IPS-18c (cell line): ENCODE measurements around the gene TNIK.
"Not testable (repeated sequence)": the region's sequence is repeated elsewhere in the genome, so short reads cannot be mapped to it uniquely, and the experiment has no call there.

Experiments used
- H3K4me3 ChIP-seq: 2 replicates; pipeline ENCODE4 v1.7.0; 2013; ENCODE audit warnings: low read depth, mild to moderate bottlenecking, low read length, moderate library complexity; ENCODE audit not compliant: insufficient read depth
- H3K9me3 ChIP-seq: one replicate; pipeline ENCODE4 v1.6.1; 2013; ENCODE audit warnings: mild to moderate bottlenecking, low read length, moderate library complexity; ENCODE audit not compliant: control insufficient read depth, insufficient read depth

TNIK gene

DNA sequence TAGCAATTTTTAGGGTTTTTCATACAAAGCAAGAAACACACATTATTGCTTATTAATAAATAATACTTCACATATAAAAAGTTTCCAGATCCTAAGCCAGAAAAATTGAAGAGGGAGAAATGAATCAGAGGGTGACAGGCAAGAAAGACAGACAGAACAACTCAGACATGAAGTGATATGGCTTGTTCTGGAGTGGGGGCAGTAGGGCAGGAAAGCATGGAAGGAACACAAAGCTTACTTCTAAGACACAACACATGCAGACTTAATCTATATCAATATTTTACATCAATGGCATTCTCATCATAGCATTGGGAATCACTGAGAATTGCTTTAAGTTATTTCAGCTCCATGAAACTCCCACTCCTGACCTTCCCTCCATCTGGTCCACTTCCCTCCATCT lies 24.4 kb downstream of the TNIK start:
- Histone ChIP-seq H3K9me3 (no peaks in the 10 kb centered on the region), H3K4me3 (no peak overlapping the region)

DNA sequence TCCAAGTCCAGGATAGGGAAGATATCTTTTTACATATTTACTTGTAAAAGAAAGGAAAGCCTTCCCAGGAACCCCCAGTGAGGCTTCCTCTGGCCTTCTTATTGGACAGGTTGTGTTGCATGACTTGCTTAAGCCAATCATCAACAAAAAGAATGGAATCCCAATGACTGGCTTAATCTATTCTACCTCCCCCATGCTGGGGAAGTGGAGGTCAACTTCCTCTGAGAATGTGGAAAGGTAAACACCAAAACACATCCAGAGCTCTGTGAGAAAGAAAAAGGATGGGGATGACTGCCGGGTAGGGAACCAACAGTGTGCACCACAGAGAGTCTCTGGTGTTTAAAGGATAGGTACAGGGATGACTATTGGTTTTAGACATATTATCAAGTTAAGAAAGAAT lies 25.1 kb downstream of the TNIK start:
- H3K4me3 ChIP-seq: no peak overlapping the region
- no peaks in the 10 kb centered on the region for H3K9me3 ChIP-seq

DNA sequence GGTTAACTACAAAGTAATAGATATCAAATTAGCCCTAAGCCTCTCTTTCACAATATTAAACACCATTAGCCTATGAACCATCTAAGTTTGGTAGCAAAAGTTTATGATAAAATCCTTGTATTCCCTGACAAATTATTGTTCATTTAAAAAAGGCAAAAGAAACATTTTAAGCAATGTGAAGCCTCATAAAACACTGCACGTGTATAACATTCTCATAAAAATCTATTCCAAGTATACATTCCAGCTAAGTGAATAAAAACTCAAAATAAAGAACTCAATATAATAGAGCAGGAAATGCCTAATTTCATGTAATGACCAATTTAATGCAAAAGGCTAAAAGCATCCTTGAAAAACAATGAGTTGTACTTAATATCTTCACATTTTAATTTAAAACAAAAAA lies 27.7 kb downstream of the TNIK start:
- Histone ChIP-seq H3K4me3 (no peak overlapping the region), H3K9me3 (no peaks in the 10 kb centered on the region)

DNA sequence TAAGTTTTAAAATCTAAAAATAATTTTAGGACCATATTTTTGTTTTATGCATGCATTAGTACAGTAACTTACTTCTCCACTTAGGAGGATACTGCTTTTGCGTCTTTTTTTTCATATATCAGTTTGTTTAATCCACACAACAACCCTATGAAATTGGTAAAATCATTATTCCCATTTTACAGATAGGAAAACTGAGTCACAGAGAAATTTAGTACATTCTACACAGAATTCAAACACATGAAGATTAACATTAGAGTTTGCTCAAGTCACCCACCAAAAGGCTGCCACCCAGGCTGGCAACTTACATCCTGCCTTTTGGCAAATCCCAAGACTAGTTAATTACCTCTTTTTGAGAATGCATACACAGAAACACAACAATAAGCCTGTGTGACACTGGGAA lies 28.7 kb downstream of the TNIK start:
- H3K4me3 ChIP-seq: no peak overlapping the region
- no peaks in the 10 kb centered on the region for H3K9me3 ChIP-seq

DNA sequence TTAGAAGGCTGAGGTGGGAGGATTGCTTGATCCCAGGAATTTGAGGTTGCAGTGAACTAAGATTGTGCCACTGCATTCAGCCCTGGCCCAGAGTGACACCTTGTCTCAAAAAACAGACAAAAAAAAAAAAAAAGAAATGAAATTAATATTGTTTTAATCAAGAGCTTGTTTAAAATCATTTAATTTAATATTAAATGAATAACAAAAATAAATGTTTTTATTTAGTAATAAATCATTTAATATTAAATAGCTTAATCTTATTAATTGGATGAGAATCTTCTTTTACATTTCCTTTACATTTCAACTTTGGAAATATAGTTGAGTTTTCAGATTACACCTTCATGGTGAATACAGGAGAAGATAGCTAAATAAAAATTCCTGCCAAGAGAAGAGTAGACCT lies 29.7 kb downstream of the TNIK start:
- H3K9me3 ChIP-seq: no peaks in the 10 kb centered on the region
- no peak overlapping the region for H3K4me3 ChIP-seq

DNA sequence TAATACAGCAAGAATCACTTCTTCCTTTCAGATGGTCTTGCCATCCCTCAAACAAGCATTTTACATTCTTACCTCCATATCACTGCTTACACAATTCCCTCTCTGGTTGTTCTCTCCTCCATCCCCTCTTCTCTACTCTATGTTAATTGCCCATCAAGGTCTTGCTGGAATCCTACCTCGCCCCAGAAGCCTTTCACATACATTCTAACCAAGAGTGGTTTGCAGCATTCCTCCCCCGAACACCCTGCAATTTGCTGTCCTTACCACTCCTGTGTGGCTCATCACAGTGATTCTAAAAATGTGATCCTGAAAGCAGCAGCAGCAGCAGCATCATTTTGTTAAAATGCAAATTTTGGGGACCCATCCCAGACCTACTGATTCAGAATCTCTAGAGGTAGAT lies 30.6 kb downstream of the TNIK start:
- H3K4me3 ChIP-seq: no peak overlapping the region
- no peaks in the 10 kb centered on the region for H3K9me3 ChIP-seq

DNA sequence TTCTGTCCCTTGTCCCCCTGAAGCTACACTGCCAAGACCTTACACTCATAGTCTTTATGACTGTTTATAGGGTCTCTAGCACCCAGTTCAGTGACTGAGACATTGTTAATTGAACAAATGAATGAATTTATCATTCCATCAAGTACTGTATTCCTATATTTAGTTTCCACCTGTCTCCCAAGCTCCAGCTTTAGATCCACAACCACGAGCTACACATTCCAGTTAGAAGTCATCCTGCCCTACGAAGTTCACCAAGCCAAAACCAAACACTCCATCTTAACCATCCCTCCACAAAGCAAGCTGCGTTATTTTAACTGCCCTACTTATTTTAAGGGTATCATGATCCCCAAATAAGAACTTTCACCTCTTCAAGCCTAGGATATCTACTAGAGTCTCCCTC lies 31.3 kb downstream of the TNIK start:
- H3K9me3 ChIP-seq: no peaks in the 10 kb centered on the region

DNA sequence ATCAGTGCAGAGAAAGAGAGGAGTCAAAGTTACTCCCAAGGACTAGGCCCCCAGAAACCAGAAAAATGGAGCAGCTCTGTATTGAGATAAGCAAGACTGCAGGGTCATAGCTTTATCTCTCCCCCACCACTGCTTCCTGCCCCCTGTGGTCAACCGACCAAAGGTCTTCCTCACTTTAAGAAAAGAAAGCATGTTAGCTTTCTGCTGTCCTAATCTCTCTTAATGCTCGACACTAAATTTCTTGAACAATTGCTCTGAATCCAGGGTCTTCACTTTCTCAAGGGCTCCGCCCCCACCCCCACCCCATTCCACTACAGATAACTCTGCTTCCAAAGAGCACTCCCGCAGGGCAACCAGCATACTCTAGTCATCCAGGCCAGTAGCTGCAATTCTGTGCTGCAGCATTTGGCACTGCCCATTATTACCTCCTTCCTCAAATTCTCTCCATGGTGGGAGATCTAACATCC lies 31.9 kb downstream of the TNIK start:
- H3K4me3 ChIP-seq: no peak overlapping the region
- no peaks in the 10 kb centered on the region for H3K9me3 ChIP-seq

More for the DNA sequence above, 31.3 kb downstream of the TNIK start:
- no peak overlapping the region for H3K4me3 ChIP-seq

DNA sequence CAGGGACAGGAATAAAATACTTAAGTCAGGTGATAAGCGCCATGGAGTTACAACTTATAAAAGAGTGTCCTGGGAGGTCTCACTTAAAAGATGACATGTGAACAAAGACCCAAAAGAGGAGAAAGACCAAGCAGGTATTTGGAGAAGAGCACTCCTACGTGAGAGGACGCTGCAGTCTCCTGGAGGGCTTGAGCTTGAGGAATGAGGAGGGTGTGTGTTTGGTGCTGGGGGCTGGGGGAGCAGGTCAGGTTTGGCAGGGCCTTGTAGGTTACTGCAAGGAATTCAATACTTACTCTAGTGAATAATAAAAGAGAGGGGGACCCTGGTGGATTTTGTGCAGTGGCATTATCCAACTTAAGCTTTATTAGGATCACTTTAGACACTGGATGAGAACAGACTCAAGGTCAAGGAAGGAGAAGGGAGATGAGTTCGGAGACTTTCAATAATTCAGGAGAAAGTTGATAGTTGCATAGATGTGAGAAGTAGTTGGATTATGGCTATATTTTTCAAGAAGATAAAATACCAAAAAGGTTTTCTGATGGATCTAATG lies 32.4 kb downstream of the TNIK start:
- no peaks in the 10 kb centered on the region for H3K9me3 ChIP-seq
- H3K4me3 ChIP-seq: no peak overlapping the region

DNA sequence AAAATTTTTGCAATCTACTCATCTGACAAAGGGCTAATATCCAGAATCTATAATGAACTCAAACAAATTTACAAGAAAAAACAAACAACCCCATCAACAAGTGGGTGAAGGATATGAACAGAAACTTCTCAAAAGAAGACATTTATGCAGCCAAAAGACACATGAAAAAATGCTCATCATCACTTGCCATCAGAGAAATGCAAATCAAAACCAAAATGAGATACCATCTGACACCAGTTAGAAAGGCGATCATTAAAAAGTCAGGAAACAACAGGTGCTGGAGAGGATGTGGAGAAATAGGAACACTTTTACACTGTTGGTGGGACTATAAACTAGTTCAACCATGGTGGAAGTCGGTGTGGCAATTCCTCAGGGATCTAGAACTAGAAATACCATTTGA lies 36.1 kb downstream of the TNIK start:
- not testable (repeated sequence) for H3K9me3 ChIP-seq, H3K4me3 ChIP-seq

DNA sequence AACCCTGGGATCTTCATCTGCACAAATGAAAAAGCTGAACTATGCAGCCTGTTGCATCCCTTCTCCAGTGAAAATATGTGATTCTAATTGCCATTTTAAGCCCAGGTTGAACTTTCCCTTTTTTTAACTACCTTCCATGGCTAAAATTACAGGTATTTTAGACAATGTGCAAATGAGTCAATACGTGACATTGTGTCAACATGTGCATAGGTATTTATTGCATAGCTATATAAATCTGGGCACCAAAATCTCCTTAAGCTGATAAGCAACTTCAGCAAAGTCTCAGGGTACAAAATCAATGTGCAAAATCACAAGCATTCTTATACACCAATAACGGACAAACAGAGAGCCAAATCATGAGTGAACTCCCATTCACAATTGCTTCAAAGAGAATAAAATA lies 37.4 kb downstream of the TNIK start:
- not testable (repeated sequence) for H3K9me3 ChIP-seq, H3K4me3 ChIP-seq

DNA sequence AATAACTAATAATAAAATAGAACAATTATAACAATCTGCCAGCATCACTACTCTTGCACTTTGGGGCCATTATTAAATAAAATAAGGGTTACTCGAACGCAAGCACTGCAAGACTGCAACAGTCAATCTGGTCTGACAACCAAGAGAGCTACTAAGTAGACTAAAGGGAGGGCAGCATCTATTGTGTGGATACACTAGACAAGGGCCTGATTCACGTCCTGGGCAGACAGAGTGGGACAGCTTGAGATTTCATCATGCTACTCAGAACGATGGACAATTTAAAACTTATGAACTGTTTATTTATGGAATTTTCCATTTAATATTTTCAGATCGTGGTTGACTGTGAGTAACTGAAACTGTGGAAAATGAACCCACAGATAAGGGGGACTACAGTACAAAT lies 39.5 kb downstream of the TNIK start:
- Histone ChIP-seq H3K4me3 (no peak overlapping the region), H3K9me3 (no peaks in the 10 kb centered on the region)

DNA sequence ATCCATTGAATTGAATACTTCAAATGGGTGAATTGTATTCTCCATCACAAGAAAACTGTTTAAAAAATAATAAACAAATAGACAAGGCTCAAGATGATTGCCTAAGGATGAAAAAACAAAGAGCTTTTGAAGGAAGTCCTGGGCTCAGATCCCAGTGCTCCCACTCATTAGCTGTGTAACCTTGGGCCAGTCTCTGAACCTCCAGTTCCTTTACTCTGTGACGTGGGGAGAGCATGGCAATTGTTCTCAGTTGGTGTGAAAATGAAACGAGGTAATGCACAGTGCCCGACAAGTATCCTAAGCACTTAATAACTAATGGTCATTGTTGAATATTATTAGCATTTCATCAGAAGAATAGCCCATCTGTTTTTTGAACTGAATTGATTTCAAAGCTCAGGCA lies 40.7 kb downstream of the TNIK start:
- H3K9me3 ChIP-seq: no peaks in the 10 kb centered on the region
- H3K4me3 ChIP-seq: no peak overlapping the region

DNA sequence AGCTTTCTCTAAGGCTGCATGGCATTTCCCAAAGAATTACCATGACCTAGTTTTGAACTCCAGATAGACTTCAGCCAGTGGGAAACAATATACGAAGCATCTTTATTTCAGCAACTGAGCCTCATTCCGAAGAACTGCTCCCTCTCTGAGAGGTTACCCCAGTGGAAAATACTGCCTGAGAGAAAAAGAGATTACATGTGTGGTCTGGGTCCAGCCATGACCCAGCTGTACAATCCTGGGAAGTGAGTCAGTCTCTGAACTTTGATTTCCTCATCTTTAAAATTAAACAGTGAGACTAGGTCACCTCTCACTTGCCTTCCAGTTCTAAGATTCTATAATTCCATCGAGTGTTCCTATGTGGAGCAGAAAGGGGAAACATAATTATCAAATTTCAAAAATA lies 42.4 kb downstream of the TNIK start:
- Histone ChIP-seq H3K9me3 (no peaks in the 10 kb centered on the region), H3K4me3 (no peak overlapping the region)

DNA sequence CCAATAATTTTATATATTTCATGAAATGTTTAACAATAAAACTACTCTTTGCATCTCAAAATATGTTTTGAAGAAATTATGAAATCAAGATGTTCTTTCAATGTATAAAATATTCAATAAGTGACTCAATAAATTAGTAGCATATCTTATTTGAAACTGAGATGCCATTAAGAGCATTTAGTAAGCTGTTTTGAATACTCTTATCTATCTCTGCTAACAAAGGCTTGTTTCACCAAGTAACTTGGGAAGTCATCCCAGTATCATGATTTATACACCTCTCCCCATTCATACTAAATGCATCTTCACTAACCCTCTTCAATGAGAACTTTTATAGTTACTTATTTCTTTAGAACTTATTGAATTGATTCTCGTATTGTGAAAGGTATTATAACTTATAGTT lies 43.1 kb downstream of the TNIK start:
- H3K9me3 ChIP-seq: no peaks in the 10 kb centered on the region
- H3K4me3 ChIP-seq: no peak overlapping the region

DNA sequence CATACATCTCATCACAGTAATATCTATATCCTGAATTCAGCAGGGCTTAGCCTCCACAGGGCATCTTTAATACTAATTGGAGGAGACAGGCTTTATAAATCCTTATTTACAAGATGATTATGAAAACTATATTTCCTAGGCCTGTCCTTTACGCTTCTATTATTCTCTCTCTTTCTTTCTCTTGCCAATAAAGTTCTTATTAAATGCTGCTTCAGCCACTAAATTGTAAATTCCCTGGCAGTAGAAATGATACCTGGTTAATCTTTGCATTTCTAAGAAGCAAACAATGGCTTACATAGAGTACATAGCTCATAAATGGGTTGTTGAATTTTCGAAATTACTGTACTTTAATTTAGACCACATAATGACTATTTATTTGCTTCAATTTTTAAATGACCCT lies 43.5 kb downstream of the TNIK start:
- no peaks in the 10 kb centered on the region for H3K9me3 ChIP-seq

DNA sequence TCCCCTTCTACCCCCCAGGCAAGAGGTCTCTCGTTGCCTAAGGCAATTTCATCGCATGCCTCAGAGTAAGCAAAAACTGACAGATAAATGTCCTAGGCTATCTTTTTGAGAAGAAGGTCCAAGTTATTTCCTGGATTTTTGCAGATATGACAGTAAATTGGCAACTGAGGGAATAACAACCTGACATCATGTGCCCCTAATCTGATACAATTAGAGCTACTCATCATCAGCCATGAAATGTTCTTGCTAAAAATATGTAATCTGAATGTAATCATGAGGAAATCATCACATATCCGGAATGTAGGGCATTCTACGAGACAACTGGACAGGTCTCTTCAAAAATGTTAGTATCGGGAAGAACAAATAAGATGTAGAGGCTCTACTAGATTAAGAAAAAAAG lies 44.1 kb downstream of the TNIK start:
- no peak overlapping the region for H3K4me3 ChIP-seq
- H3K9me3 ChIP-seq: no peaks in the 10 kb centered on the region

More for the DNA sequence above, 43.5 kb downstream of the TNIK start:
- H3K4me3 ChIP-seq: no peak overlapping the region

DNA sequence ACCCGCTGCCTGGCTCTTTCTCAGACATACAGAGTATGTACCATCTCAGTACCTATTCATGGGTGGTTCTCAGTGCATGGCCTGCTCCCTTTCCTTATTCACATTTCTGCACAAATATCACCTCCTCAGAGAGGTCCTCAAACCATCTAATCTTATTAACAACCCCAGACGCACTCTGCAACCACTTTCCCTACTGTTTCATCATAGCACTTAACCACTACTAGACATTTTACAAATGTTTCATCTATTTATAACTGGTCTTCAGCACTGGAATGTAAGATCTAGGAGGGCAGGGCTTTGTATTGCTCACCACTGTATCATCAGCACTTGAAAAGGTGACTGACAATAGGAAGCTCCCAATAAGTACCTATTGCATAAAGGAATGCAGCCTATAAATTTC lies 45.1 kb downstream of the TNIK start:
- Histone ChIP-seq H3K9me3 (no peaks in the 10 kb centered on the region), H3K4me3 (no peak overlapping the region)

DNA sequence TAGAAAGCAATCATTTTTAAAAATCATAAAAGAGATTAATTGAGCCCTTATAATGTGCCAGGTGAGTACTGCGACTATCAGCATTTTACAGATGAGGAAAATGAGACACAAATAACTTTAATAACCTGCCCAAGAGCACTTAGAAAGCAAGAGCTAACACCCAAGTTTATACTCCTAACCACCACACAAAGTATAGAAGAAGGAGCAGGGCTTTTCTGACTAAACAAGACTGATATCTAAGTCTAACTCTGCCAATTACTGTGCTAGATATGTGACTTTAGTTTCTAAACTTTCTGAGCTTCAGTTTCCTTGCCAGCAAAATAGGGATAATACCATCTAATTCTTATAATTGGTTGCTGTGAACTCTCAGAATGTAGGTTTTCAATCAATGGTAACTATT lies 47.7 kb downstream of the TNIK start:
- Histone ChIP-seq H3K9me3 (no peaks in the 10 kb centered on the region), H3K4me3 (no peak overlapping the region)
